HFF-Myc (cell line): ENCODE measurements around the gene RAB11FIP3.

Experiments used
- DNase-seq: peaks from one replicate; pipeline ENCODE4 v3.0.0-alpha.2; 2011; ENCODE audit warnings: low read depth; ENCODE audit errors: extremely low read depth
- H3K4me3 ChIP-seq: replicated peaks from 2 replicates; pipeline ENCODE4 v1.5.1; 2011; ENCODE audit warnings: low read depth, mild to moderate bottlenecking, control low read depth, low read length
- TF ChIP-seq, protein P1 (sequence below): IDR thresholded peaks from 2 replicates; pipeline ENCODE4 v1.5.1; 2012; ENCODE audit warnings: mild to moderate bottlenecking, low read depth, low read length, control low read depth; ENCODE audit errors: missing control alignments

Gene RAB11FIP3

GRCh38 chr16:400061-400591 is 25.3 kb upstream of the RAB11FIP3 start:
- TF ChIP-seq, protein P1, sequence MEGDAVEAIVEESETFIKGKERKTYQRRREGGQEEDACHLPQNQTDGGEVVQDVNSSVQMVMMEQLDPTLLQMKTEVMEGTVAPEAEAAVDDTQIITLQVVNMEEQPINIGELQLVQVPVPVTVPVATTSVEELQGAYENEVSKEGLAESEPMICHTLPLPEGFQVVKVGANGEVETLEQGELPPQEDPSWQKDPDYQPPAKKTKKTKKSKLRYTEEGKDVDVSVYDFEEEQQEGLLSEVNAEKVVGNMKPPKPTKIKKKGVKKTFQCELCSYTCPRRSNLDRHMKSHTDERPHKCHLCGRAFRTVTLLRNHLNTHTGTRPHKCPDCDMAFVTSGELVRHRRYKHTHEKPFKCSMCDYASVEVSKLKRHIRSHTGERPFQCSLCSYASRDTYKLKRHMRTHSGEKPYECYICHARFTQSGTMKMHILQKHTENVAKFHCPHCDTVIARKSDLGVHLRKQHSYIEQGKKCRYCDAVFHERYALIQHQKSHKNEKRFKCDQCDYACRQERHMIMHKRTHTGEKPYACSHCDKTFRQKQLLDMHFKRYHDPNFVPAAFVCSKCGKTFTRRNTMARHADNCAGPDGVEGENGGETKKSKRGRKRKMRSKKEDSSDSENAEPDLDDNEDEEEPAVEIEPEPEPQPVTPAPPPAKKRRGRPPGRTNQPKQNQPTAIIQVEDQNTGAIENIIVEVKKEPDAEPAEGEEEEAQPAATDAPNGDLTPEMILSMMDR: no peak
- no peak for DNase-seq
- H3K4me3 ChIP-seq: peak overlapping the region; percentile 62

GRCh38 chr16:401468-402348 is 23.7 kb upstream of the RAB11FIP3 start, which contains the start of gene DECR2:
DECR2 (plus strand) TSS chr16:401885; CDS start chr16:401964, 79 bp downstream.
- TF ChIP-seq, protein P1: peak; percentile 25
- DNase-seq: peak; percentile 46
- H3K4me3 ChIP-seq: peak within 1 kb of the TSS; percentile 62

GRCh38 chr16:404971-405486 is 20.4 kb upstream of the RAB11FIP3 start:
- H3K4me3 ChIP-seq: no peak overlapping the region
- TF ChIP-seq, protein P1: no peak
- no peak for DNase-seq

GRCh38 chr16:405548-406506 is 19.6 kb upstream of the RAB11FIP3 start:
- TF ChIP-seq, protein P1: no peak
- H3K4me3 ChIP-seq: no peak overlapping the region
- no peak for DNase-seq

GRCh38 chr16:407253-407652 is 18.2 kb upstream of the RAB11FIP3 start:
- no peak for DNase-seq
- H3K4me3 ChIP-seq: no peak overlapping the region
- TF ChIP-seq, protein P1: no peak

DNA sequence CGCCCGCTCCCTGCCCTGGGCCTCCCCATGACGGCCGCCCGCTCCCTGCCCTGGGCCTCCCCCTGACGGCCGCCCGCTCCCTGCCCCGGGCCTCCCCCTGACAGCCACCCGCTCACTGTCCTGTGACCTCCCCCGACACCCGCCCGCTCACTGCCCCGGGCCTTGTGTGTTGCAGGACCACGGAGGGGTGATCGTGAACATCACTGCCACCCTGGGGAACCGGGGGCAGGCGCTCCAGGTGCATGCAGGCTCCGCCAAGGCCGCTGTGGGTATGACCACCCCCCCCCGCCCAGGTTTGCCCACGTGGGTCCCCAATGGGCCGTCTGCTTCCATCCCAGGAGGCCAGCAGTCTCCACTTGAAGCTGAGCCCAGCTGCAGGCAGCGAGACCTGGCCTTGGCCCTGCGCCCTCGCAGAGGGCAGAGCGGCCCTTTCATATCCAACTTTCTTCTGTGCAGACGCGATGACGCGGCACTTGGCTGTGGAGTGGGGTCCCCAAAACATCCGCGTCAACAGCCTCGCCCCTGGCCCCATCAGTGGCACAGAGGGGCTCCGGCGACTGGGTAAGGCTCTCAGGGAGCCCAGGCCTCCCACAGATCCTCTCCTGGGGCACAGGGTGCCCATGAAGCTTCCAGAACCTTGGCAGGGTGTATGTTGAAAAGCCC is 14.8 kb upstream of the RAB11FIP3 start:
- no peak overlapping the region for H3K4me3 ChIP-seq
- DNase-seq: no peak
- TF ChIP-seq, protein P1: no peak
